DOHH2 (cell line): ENCODE measurements around the gene FUT3.
"Not testable (repeated sequence)": the region's sequence is repeated elsewhere in the genome, so short reads cannot be mapped to it uniquely, and the experiment has no call there.

Experiments used
- H3F3A ChIP-seq: fragments of 200-600 bp; sonication (generic), shearing (Covaris generic); 2 replicates; pipeline ENCODE4 v1.6.0; 2016; ENCODE audit warnings: antibody characterized with exemption, mild to moderate bottlenecking; ENCODE audit not compliant: control insufficient read depth, insufficient read depth
- H3K27ac ChIP-seq: fragments of 200-600 bp; sonication (generic); 2 replicates; pipeline ENCODE4 v1.5.1; 2014; ENCODE audit warnings: low read depth, mild to moderate bottlenecking, low read length, moderate library complexity
- H3K27me3 ChIP-seq: fragments of 200-600 bp; sonication (generic); 2 replicates; pipeline ENCODE4 v1.6.1; 2014; ENCODE audit warnings: mild to moderate bottlenecking, low read length, mixed read lengths; ENCODE audit not compliant: control insufficient read depth
- H3K36me3 ChIP-seq: fragments of 200-600 bp; sonication (generic); 2 replicates; pipeline ENCODE4 v1.6.1; 2014; ENCODE audit warnings: mild to moderate bottlenecking, low read length, moderate library complexity, mixed read lengths; ENCODE audit not compliant: control insufficient read depth
- H3K4me1 ChIP-seq: fragments of 200-600 bp; sonication (generic); 2 replicates; pipeline ENCODE4 v1.6.1; 2014; ENCODE audit warnings: mild to moderate bottlenecking, low read length, mixed read lengths; ENCODE audit not compliant: control insufficient read depth
- H3K4me2 ChIP-seq: fragments of 200-600 bp; sonication (generic); 2 replicates; pipeline ENCODE4 v1.6.0; 2014; ENCODE audit warnings: mild to moderate bottlenecking, low read length, moderate library complexity
- H3K4me3 ChIP-seq: fragments of 200-600 bp; sonication (generic); 2 replicates; pipeline ENCODE4 v1.5.1; 2014; ENCODE audit warnings: mild to moderate bottlenecking, low read length, mixed read lengths
- H3K79me2 ChIP-seq: fragments of 200-600 bp; sonication (generic); 2 replicates; pipeline ENCODE4 v1.6.1; 2014; ENCODE audit warnings: mild to moderate bottlenecking, low read length, mixed read lengths; ENCODE audit not compliant: control insufficient read depth
- H3K9me2 ChIP-seq: fragments of 200-600 bp; sonication (generic); replicated peaks from 2 replicates; pipeline ENCODE4 v1.6.1; 2014; ENCODE audit warnings: mild to moderate bottlenecking, low read length, mixed read lengths; ENCODE audit not compliant: control insufficient read depth
- H3K9me3 ChIP-seq: fragments of 200-600 bp; sonication (generic); 2 replicates; pipeline ENCODE4 v1.6.1; 2014; ENCODE audit warnings: antibody characterized with exemption, low read length, mixed read lengths; ENCODE audit not compliant: control insufficient read depth, insufficient read depth
- H4K20me1 ChIP-seq: fragments of 200-600 bp; sonication (generic); 2 replicates; pipeline ENCODE4 v1.6.0; 2014; ENCODE audit warnings: low read depth, mild to moderate bottlenecking, antibody characterized with exemption, low read length, moderate library complexity; ENCODE audit not compliant: control insufficient read depth, insufficient read depth
- CTCF ChIP-seq: fragments of 200-600 bp; sonication (generic); IDR thresholded peaks from one replicate; pipeline ENCODE4 v1.5.1; 2014; ENCODE audit warnings: antibody characterized with exemption, mild to moderate bottlenecking, low read depth, low read length; ENCODE audit not compliant: poor library complexity, severe bottlenecking
- EZH2phosphoT487 ChIP-seq: fragments of 200-600 bp; sonication (generic); IDR thresholded peaks from 2 replicates; pipeline ENCODE4 v1.6.1; 2017; ENCODE audit warnings: borderline replicate concordance, mild to moderate bottlenecking, antibody characterized with exemption, low read length, moderate library complexity, mixed read lengths

FUT3 gene

GRCh38 chr19:5850743-5851293, 431 bp downstream of the FUT3 start:
- Histone ChIP-seq H3K4me3 (no peak overlapping the region), H3K4me1 (no peaks in the 10 kb centered on the region), H3K27me3 (no peaks in the 10 kb centered on the region; the same call in 1 of the 2 replicates), H3K9me3 (no peaks in the 10 kb centered on the region), H3K79me2 (no peaks in the 10 kb centered on the region), H3K27ac (no peak overlapping the region), H3F3A (no peaks in the 10 kb centered on the region), H3K36me3 (no peaks in the 10 kb centered on the region), H3K4me2 (no peak overlapping the region), H4K20me1 (no peaks in the 10 kb centered on the region), H3K9me2 (no peaks in the 10 kb centered on the region)
- TF ChIP-seq CTCF (no peak), EZH2phosphoT487 (no peak)

- Histone ChIP-seq H3K36me3 (no peaks in the 10 kb centered on the region), H3K4me3 (no peak overlapping the region), H3K27ac (no peak overlapping the region), H4K20me1 (no peaks in the 10 kb centered on the region), H3K4me1 (no peaks in the 10 kb centered on the region), H3F3A (no peaks in the 10 kb centered on the region), H3K27me3 (no peaks in the 10 kb centered on the region), H3K4me2 (no peak overlapping the region), H3K9me3 (no peaks in the 10 kb centered on the region), H3K79me2 (no peaks in the 10 kb centered on the region), H3K9me2 (no peaks in the 10 kb centered on the region)
- TF ChIP-seq EZH2phosphoT487 (no peak), CTCF (no peak)
These were observed 1.1 kb downstream of the FUT3 start for GRCh38 chr19:5850189-5850588.

- not testable (repeated sequence) for H3K79me2 ChIP-seq, H3K27ac ChIP-seq, H3K4me2 ChIP-seq, H3K9me2 ChIP-seq, H3K27me3 ChIP-seq, H3F3A ChIP-seq, H4K20me1 ChIP-seq, H3K4me3 ChIP-seq, H3K36me3 ChIP-seq, H3K9me3 ChIP-seq, H3K4me1 ChIP-seq
These were observed 2.6 kb downstream of the FUT3 start for GRCh38 chr19:5848621-5849020.

GRCh38 chr19:5847846-5848245, 3.4 kb downstream of the FUT3 start:
- not testable (repeated sequence) for H3K27ac ChIP-seq, H3K4me1 ChIP-seq, H3K79me2 ChIP-seq, H3F3A ChIP-seq, H3K4me3 ChIP-seq, H3K27me3 ChIP-seq, H3K36me3 ChIP-seq, H4K20me1 ChIP-seq, H3K9me3 ChIP-seq, H3K4me2 ChIP-seq, H3K9me2 ChIP-seq
